Measurements from ENCODE around the gene HEXA. TPM values are rescaled to one million over a fixed set of nuclear protein-coding genes. Genes with fewer than 3 reads are reported as not detected.

The HEXA gene
- total RNA-seq, 1 donor from 2014 or later, result 34.5 TPM

DNA sequence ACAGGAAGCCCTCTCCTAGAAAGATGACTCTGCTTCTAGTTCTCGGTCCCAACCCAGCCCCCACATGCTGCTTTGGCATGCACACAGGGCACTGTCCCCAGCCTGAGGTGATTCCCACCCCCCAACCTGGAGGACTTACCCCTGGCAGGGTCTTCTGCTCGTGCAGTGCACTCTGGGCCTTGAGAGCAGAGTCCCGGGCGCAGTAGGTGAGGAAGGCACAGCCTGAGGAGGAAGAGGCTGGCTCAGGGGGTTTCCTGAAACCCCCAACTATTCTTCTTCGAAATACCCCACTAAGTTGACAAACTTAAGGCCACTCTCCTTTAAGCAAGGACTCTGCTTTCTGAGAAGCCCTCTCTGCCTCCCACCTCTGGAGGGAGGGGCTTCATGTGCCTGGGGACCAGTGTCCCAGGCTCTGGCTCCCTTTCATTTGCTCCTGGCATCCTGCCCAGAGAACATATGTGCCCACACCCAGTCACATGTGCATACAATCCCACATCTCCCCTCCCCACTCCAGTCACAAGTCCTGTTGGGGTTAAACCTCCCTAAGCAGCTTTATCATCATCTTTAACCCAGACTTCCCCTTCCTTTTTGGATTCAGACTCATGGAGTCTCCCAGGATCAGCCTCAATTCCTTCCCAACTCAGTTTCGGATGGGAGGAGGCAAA, 60.0 kb downstream of the HEXA start:
- H3K4me3 Mint-ChIP-seq, result no peak overlapping the region
- H3K79me2 ChIP-seq (ENCODE audit: low read depth), result no peaks in the 10 kb centered on the region
- H3K27me3 ChIP-seq, result peaks cover 61% of the 10 kb centered on the region
- H3K4me3 ChIP-seq, result no peak overlapping the region
- H3K4me1 Mint-ChIP-seq, result peaks cover 11% of the 10 kb centered on the region
- no peak for TF ChIP-seq EZH2 (IDR thresholded peaks at IDR 0.05)
- TF ChIP-seq, protein P1, sequence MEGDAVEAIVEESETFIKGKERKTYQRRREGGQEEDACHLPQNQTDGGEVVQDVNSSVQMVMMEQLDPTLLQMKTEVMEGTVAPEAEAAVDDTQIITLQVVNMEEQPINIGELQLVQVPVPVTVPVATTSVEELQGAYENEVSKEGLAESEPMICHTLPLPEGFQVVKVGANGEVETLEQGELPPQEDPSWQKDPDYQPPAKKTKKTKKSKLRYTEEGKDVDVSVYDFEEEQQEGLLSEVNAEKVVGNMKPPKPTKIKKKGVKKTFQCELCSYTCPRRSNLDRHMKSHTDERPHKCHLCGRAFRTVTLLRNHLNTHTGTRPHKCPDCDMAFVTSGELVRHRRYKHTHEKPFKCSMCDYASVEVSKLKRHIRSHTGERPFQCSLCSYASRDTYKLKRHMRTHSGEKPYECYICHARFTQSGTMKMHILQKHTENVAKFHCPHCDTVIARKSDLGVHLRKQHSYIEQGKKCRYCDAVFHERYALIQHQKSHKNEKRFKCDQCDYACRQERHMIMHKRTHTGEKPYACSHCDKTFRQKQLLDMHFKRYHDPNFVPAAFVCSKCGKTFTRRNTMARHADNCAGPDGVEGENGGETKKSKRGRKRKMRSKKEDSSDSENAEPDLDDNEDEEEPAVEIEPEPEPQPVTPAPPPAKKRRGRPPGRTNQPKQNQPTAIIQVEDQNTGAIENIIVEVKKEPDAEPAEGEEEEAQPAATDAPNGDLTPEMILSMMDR (IDR thresholded peaks at IDR 0.05), result no peak
- H2AFZ ChIP-seq (replicated peaks), result no peak overlapping the region
- H3K4me2 ChIP-seq, result no peak overlapping the region
- H3K36me3 Mint-ChIP-seq, result no peaks in the 10 kb centered on the region
- H3K9me3 ChIP-seq (ENCODE audit: low read depth), result no peaks in the 10 kb centered on the region
- peaks cover 19% of the 10 kb centered on the region for H4K20me1 ChIP-seq (ENCODE audit: low read depth)
- H3K4me1 ChIP-seq, result peaks cover 4% of the 10 kb centered on the region
- H3K9ac ChIP-seq, result no peak overlapping the region
- H3K27ac ChIP-seq, result no peak overlapping the region
- no peaks in the 10 kb centered on the region for H3K9me3 Mint-ChIP-seq
- no peaks in the 10 kb centered on the region for H3K36me3 ChIP-seq
- H3K27ac Mint-ChIP-seq, result no peak overlapping the region
- no peak for DNase-seq (ENCODE audit: low spot score)
- H3K27me3 Mint-ChIP-seq (ENCODE audit: insufficient read depth, low read depth), result peaks cover 18% of the 10 kb centered on the region
- H3F3A ChIP-seq (ENCODE audit: low read depth), result peaks cover 16% of the 10 kb centered on the region

DNA sequence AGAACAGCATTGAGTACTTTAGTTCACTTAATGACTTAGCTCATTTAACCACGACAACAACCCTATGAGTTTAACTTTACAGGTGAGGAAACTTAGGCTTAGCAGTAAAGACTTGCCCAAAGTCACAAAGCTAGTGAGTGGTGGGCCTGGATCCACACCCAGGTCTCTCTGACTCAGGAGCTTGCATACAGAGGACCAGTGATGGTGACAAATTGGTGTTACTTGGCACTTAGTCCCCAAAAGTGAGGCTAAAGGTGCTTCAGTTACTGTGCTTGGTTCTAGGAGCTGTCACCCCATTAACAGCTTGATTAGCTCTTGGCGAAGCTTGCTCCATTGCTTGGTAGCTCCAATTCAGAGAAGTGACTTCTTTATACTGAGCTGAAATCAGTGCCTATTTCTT, 61.9 kb downstream of the HEXA start:
- no peak overlapping the region for H3K4me3 Mint-ChIP-seq
- H3K36me3 Mint-ChIP-seq, result no peaks in the 10 kb centered on the region

GRCh38 chr15:72313448-72313840, 62.4 kb downstream of the HEXA start:
- H3K79me2 ChIP-seq (ENCODE audit: low read depth), result no peaks in the 10 kb centered on the region
- H3K27ac ChIP-seq, result no peak overlapping the region
- H3F3A ChIP-seq (ENCODE audit: low read depth), result no peaks in the 10 kb centered on the region
- DNase-seq (ENCODE audit: low spot score), result no peak
- H3K4me1 ChIP-seq, result no peaks in the 10 kb centered on the region
- TF ChIP-seq EZH2phosphoT487 (IDR thresholded peaks at IDR 0.05), result no peak
- TF ChIP-seq, protein P1 (IDR thresholded peaks at IDR 0.05), result no peak
- no peak for TF ChIP-seq EZH2 (IDR thresholded peaks at IDR 0.05)
- no peaks in the 10 kb centered on the region for H3K36me3 ChIP-seq
- no peak overlapping the region for H3K4me3 Mint-ChIP-seq
- H3K9ac ChIP-seq, result no peak overlapping the region
- H3K4me2 ChIP-seq, result no peak overlapping the region
- H3K9me3 Mint-ChIP-seq, result no peaks in the 10 kb centered on the region
- H3K36me3 Mint-ChIP-seq, result no peaks in the 10 kb centered on the region
- no peak overlapping the region for H2AFZ ChIP-seq (replicated peaks)
- no peaks in the 10 kb centered on the region for H3K9me3 ChIP-seq (ENCODE audit: low read depth)
- H3K27me3 ChIP-seq, result peaks cover 70% of the 10 kb centered on the region
- H3K4me1 Mint-ChIP-seq, result no peaks in the 10 kb centered on the region
- H3K4me3 ChIP-seq, result no peak overlapping the region
- peaks cover 7% of the 10 kb centered on the region for H4K20me1 ChIP-seq (ENCODE audit: low read depth)
- H3K27me3 Mint-ChIP-seq (ENCODE audit: insufficient read depth, low read depth), result peaks cover 22% of the 10 kb centered on the region
- H3K27ac Mint-ChIP-seq, result no peak overlapping the region

More for the DNA sequence above, 61.9 kb downstream of the HEXA start:
- Histone ChIP-seq H2AFZ (replicated peaks) (no peak overlapping the region), H3K9ac (no peak overlapping the region), H4K20me1 (ENCODE audit: low read depth) (peaks cover 11% of the 10 kb centered on the region), H3K9me3 (ENCODE audit: low read depth) (no peaks in the 10 kb centered on the region), H3K4me1 (no peaks in the 10 kb centered on the region), H3K36me3 (no peaks in the 10 kb centered on the region), H3F3A (ENCODE audit: low read depth) (peaks cover 4% of the 10 kb centered on the region), H3K27me3 (peaks cover 70% of the 10 kb centered on the region), H3K4me3 (no peak overlapping the region), H3K27ac (no peak overlapping the region), H3K4me2 (no peak overlapping the region), H3K79me2 (ENCODE audit: low read depth) (no peaks in the 10 kb centered on the region)
- no peak for TF ChIP-seq EZH2phosphoT487 (IDR thresholded peaks at IDR 0.05)
- no peak for TF ChIP-seq EZH2 (IDR thresholded peaks at IDR 0.05)
- TF ChIP-seq, protein P1 (IDR thresholded peaks at IDR 0.05), result no peak
- H3K9me3 Mint-ChIP-seq, result no peaks in the 10 kb centered on the region
- peaks cover 23% of the 10 kb centered on the region for H3K27me3 Mint-ChIP-seq (ENCODE audit: insufficient read depth, low read depth)
- H3K27ac Mint-ChIP-seq, result no peak overlapping the region
- DNase-seq (ENCODE audit: low spot score), result no peak
- peaks cover under 1% of the 10 kb centered on the region for H3K4me1 Mint-ChIP-seq

All from neural progenitor cell (in vitro differentiated cells).